ENCODE measurements around the gene SSTR4.

Gene SSTR4

DNA sequence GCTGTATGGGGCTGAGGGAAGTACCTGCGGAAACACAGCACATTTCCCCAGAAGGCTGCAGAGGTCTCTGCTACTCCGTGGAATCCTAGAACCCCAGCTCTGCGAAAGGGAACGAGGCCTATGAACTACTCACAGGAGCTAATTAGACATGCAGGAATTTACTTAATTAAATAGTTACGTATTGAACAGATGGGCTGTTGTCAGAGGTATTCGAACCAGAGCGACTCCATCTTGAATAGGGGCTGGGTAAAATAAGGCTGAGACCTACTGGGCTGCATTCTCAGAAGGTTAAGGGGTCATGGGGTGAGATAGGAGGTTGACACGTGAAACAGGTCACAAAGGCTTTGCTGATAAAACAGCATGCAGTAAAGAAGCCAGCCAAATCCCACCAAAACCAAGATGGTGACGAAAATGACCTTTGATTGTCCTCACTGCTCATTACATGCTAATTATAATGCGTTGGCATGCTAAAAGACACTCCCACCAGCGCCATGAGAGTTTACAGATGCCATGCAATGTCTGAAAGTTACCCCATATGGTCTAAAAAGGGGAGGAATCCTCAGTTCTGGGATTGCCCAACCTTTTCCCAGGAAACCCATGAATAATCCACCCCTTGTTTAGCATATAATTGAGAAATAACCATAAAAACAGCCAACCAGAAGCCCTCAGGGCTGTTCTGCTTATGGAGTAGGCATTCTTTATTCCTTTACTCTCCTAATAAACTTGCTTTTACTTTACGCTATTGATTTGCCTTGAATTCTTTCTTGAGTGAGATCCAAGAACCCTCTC lies 14.7 kb upstream of the SSTR4 start:
- H2AFZ ChIP-seq (ENCODE audit: low read length) = no peak overlapping the region
- no peaks in the 10 kb centered on the region for H3F3A ChIP-seq (ENCODE audit: low read depth)
- H3K9ac ChIP-seq (ENCODE audit: low read depth, low read length, poor library complexity, severe bottlenecking) = no peak overlapping the region
- no peaks in the 10 kb centered on the region for H3K9me3 ChIP-seq (ENCODE audit: insufficient read depth, low read depth, low read length)
- no peaks in the 10 kb centered on the region for H3K36me3 ChIP-seq (ENCODE audit: insufficient read depth, low read length)
- H3K9me2 ChIP-seq (replicated peaks; ENCODE audit: low read depth, low read length) = no peaks in the 10 kb centered on the region
- no peaks in the 10 kb centered on the region for H4K20me1 ChIP-seq (ENCODE audit: insufficient read depth, low read length, poor library complexity, severe bottlenecking)
- H3K4me3 ChIP-seq (ENCODE audit: low read length, poor library complexity, severe bottlenecking) = no peak overlapping the region
- no peaks in the 10 kb centered on the region for H3K79me2 ChIP-seq (ENCODE audit: insufficient read depth, low read length)
- H3K4me2 ChIP-seq (ENCODE audit: low read depth, low read length, poor library complexity, severe bottlenecking) = no peak overlapping the region
- H3K27me3 ChIP-seq (ENCODE audit: insufficient read depth, low read length, poor library complexity, severe bottlenecking) = no peaks in the 10 kb centered on the region
- H3K4me1 ChIP-seq (ENCODE audit: insufficient read depth, low read length, poor library complexity, severe bottlenecking) = no peaks in the 10 kb centered on the region
- TF ChIP-seq CTCF (conservative IDR thresholded peaks at IDR 0.05; ENCODE audit: low read length) = no peak

- Histone ChIP-seq H3K4me1 (ENCODE audit: insufficient read depth, low read length, poor library complexity, severe bottlenecking) (no peaks in the 10 kb centered on the region), H3K36me3 (ENCODE audit: insufficient read depth, low read length) (no peaks in the 10 kb centered on the region), H3K27me3 (ENCODE audit: insufficient read depth, low read length, poor library complexity, severe bottlenecking) (no peaks in the 10 kb centered on the region), H3K79me2 (ENCODE audit: insufficient read depth, low read length) (no peaks in the 10 kb centered on the region), H3K9ac (ENCODE audit: low read depth, low read length, poor library complexity, severe bottlenecking) (no peak overlapping the region), H3K9me2 (replicated peaks; ENCODE audit: low read depth, low read length) (no peaks in the 10 kb centered on the region), H3K9me3 (ENCODE audit: insufficient read depth, low read depth, low read length) (no peaks in the 10 kb centered on the region), H3F3A (ENCODE audit: low read depth) (no peaks in the 10 kb centered on the region), H2AFZ (ENCODE audit: low read length) (no peak overlapping the region), H3K4me3 (ENCODE audit: low read length, poor library complexity, severe bottlenecking) (no peak overlapping the region), H4K20me1 (ENCODE audit: insufficient read depth, low read length, poor library complexity, severe bottlenecking) (no peaks in the 10 kb centered on the region), H3K4me2 (ENCODE audit: low read depth, low read length, poor library complexity, severe bottlenecking) (no peak overlapping the region)
- TF ChIP-seq EZH2phosphoT487 (IDR thresholded peaks at IDR 0.05; ENCODE audit: borderline replicate concordance) (no peak), CTCF (conservative IDR thresholded peaks at IDR 0.05; ENCODE audit: low read length) (no peak)
These were observed 13.6 kb upstream of the SSTR4 start for GRCh38 chr20:23021541-23021940.

DNA sequence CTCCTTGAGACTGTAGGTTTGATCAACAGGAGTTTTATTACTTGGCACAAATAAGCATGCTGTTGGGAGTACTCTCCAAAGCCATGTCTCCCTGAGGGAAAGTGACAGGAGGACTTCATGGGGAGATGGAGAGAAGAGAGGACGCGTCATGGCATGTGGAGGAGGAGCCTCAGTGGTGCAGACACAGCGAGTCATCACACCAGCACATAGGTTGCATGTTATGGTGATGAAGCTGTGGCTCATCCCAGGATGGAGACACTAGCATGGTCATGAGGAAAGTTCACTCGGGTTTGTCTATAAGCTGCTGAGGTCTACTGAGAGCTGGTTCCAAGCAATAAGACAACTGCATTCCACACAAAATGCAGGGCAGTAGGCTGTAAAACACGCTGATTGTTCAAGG lies 13.2 kb upstream of the SSTR4 start:
- no peak overlapping the region for H3K4me3 ChIP-seq (ENCODE audit: low read length, poor library complexity, severe bottlenecking)
- no peaks in the 10 kb centered on the region for H3K4me1 ChIP-seq (ENCODE audit: insufficient read depth, low read length, poor library complexity, severe bottlenecking)
- no peak overlapping the region for H2AFZ ChIP-seq (ENCODE audit: low read length)
- no peaks in the 10 kb centered on the region for H3K9me3 ChIP-seq (ENCODE audit: insufficient read depth, low read depth, low read length)
- TF ChIP-seq EZH2phosphoT487 (IDR thresholded peaks at IDR 0.05; ENCODE audit: borderline replicate concordance) = no peak
- TF ChIP-seq CTCF (conservative IDR thresholded peaks at IDR 0.05; ENCODE audit: low read length) = no peak
- H3K27me3 ChIP-seq (ENCODE audit: insufficient read depth, low read length, poor library complexity, severe bottlenecking) = no peaks in the 10 kb centered on the region
- H3K79me2 ChIP-seq (ENCODE audit: insufficient read depth, low read length) = no peaks in the 10 kb centered on the region
- H3K4me2 ChIP-seq (ENCODE audit: low read depth, low read length, poor library complexity, severe bottlenecking) = no peak overlapping the region
- H4K20me1 ChIP-seq (ENCODE audit: insufficient read depth, low read length, poor library complexity, severe bottlenecking) = no peaks in the 10 kb centered on the region
- no peaks in the 10 kb centered on the region for H3K36me3 ChIP-seq (ENCODE audit: insufficient read depth, low read length)
- H3K9me2 ChIP-seq (replicated peaks; ENCODE audit: low read depth, low read length) = no peaks in the 10 kb centered on the region
- no peaks in the 10 kb centered on the region for H3F3A ChIP-seq (ENCODE audit: low read depth)
- H3K9ac ChIP-seq (ENCODE audit: low read depth, low read length, poor library complexity, severe bottlenecking) = no peak overlapping the region
